ENCODE data around the gene USP47. TPM values are rescaled to one million over a fixed set of nuclear protein-coding genes. Genes with fewer than 3 reads are reported as not detected.

Gene USP47
- total and polyA plus RNA-seq, 2 of the 8 experiments (the other 6 are each of a cell fraction or from before 2014, with no cell fraction given), result 4.2 to 21.3 TPM

DNA sequence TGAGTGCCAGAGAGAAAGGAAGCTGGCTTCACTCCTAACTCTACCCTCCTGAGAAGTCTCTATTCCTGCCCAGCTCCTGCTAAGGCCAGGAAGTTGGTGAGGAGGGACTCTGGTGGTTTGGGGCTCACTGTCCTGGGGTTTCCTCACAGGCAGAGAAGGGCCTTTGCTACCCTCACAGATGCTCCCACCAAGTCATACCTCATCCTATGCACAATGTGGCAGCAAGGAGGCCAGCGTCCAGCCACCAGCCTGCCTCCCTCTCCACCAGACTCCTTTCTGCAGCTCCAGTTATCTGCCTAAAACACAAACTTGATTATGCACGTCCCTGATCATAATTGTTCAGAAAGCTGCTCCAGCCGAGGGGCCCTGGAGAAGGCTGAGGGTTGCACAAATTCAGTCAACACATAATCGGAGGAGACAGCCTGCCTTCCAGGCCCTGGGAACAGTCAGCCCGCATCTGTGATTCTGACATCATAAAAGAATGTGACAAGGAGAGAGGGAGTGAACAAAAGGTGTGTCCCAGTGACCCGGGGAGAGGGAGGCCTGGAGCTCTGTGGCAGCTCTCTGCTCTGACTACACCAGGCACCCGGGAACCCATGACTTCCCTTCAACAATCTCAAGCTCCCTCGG, 137.8 kb downstream of the USP47 start (continued):
- no peak for TF ChIP-seq RNF2 (IDR thresholded peaks at IDR 0.05; ENCODE audit: borderline replicate concordance, low read depth, low read length, missing control alignments, poor library complexity, severe bottlenecking)
- no peak for TF ChIP-seq CTBP2 (IDR thresholded peaks at IDR 0.05; ENCODE audit: borderline replicate concordance, insufficient read depth, insufficient read length, low read length)
